GM19455 (cell line): ENCODE results near the gene CYP2E1.
"Not testable (repeated sequence)": the region's sequence is repeated elsewhere in the genome, so short reads cannot be mapped to it uniquely, and the experiment has no call there.

Experiments used
- ATAC-seq: cut with Tn5 transposase; IDR thresholded peaks from one replicate; pipeline ENCODE4 v1.9.1; 2021; ENCODE audit not compliant: unreplicated experiment

Gene CYP2E1

DNA sequence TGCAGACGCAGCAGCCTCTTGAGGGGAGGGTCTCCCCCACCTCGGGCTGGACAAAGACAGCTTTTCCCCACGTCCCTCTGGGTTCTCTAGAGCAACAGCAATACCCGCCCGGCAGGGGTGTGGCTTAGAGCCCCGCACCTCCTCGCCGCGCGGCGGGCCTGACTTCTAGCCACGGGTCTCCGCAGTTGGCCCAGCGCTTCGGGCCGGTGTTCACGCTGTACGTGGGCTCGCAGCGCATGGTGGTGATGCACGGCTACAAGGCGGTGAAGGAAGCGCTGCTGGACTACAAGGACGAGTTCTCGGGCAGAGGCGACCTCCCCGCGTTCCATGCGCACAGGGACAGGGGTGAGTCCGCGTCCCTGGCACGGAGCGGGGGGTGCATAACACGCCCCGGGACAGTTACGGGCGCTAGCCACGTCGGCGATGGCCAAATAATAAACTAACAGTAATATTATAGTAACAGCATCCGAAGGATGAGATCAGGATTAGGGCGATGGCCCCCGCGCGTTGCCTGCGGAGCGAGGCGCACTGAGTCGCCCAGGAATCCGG lies 1.2 kb downstream of the CYP2E1 start:
- no peak for ATAC-seq

DNA sequence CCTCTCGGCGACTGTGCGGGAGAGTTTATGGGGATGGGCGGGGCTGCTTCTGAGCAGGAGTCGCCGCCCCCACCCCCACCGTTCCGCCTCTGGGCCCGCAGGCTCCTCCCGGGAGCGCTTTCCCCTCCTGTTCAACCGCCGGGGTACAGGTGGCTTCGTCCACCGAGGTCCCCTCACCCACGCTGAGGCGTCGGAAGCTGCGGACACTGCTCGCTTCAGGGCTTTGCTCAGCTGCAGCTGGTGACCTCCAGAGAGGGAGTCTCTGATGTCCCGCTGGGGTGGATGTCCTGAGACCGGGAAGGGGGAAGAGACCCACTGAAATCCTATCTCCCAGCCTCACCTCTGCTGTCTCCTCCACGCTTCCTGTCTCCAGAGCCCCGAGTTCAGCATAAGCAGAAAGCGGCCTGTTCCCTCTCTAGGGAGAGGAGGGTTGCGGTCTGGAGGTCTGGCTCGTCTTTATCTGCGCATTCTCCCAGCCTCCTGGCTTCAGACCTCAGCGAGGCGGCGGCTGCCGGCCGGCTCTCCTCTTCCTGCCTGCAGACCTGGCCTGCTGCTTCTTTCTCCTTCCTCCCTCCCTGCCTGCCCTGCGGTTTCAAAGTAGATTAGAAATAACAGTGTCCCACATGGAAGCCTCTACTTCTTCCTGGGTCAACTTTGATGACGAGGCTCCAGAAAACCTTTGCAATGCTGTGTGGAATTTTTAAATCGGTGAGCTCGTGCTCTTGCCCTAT lies 1.8 kb downstream of the CYP2E1 start:
- ATAC-seq: no peak

DNA sequence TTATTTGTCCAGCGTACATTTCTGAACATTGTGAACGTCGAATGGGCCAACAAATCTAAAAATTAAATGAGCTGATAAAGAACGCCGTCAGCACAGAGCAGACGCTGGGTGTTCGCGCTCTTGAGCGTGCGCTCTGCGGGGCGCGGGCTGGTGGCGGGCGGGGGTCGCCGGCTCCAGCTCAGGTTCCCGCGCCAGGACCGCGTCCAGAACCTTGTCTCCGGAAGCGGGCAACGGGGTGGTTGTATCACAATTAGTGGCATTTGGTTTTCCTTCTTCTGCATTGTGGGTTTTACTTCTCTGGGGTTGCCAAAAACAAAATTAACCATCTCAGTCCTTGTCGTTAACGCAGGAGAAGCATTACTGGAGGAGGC lies 2.4 kb downstream of the CYP2E1 start:
- no peak for ATAC-seq

DNA sequence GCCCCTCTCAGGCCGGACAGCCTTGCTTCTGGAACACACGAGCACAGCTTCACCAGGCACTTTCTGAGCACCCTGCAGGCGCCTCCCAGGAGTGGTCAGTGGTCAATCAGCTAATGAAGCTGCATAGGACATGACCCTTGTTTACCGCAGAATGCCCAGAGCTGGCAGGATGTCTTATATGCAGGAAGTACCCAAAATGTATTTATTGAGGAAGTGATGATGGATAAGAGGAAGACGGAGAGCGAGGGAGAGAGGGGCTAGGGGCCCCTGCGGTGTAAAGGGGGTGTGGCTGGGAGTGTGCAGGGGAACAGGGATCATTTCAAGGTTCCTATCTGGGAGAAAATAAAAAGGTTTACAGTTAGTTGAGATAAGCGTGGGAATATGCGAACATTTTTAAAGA lies 3.3 kb downstream of the CYP2E1 start:
- no peak for ATAC-seq

DNA sequence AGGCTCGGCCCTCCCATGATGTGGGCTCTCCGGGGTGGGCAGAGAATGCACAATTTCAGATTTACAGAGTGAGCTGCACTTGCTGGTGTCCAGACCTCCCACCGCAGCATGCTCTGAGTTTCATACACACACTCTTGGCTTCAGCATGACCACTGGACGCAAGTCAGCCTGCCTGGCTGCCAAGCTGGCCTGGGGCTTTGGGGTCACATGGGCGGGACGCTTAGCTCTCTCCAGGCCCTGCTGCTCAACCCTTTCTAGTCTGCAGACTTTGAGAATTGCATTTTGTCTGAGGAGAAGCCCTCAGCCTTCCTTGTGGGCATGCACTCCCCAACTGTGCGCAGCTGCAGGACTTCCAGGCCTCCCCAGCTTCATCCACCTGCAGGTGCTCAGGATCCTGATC lies 5.7 kb downstream of the CYP2E1 start:
- ATAC-seq: no peak

DNA sequence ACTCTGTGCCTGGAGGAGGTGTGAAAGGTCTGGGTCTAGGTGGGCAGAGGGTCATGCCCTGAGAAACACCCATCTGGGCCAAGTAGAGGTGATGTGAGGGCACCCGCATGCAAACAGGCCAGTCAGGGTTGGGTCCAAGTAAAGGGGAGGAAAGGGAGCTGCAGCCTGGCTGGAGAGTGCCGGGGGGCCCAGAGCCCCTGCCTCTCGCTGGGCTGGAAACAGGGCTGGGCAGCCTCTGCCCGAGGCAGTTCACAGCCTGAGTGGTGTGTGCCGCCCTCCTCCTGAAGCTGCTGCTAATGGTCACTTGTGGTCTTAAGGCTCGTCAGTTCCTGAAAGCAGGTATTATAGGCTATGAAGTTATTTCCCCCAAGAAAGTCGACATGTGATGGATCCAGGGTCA lies 7.3 kb downstream of the CYP2E1 start:
- ATAC-seq: no peak

DNA sequence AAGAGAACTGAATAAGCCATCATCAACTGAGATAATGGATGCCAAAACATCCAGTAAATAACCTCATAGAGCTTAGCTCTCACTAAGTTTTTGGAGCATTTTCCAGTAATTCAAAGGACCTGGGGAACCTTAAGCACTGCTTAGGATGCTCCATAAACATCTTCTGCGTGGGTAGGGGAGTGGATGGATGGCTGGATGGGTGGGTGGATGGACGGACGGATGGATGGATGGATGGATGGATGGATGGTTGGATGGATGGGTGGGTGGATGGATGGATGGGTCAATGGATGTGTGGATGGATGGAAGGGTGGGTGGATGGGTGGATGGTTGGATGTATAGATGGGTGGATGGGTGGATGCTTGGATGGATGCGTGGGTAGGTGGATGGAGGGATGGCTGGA lies 9.0 kb downstream of the CYP2E1 start:
- ATAC-seq: no peak

DNA sequence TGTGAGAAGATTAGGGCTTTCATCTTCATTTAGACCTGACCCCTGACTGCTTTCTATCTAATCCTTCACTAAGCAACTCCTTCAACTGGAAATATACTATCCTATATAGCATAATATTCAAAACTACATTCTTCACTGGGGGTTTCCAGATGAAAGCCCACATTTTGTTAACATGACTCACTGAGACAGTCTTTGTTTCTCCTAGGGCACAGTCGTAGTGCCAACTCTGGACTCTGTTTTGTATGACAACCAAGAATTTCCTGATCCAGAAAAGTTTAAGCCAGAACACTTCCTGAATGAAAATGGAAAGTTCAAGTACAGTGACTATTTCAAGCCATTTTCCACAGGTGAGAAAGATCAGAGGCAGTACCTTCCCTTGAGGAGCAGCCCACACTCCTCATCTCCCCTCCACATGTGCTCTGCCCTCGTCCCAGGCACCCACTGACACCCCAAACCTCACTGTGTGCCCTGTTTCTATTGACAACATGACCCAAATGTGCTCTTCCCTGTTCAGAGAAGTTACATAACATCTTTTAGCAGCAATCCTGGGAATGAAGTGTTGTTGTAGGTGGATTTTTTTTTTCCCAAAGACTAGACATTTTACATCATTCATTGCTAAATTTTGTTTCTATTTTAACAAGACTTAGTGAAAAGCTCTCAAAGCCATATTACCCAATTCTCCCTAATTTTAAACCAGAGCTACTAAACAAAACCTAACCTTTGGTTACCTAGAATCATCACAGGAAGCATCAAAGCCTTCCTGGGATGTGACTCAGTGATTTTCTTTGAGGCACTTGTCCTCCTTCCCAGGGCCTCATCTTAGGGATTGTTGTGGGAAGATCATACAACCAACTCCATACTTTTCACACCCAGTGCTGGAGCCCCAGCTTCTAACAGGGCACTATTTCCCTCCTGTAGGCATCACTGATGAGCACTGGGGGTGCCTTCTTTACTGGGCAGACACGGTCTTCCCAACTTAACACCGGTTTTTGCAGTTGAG lies 10.7 kb downstream of the CYP2E1 start:
- no peak for ATAC-seq

DNA sequence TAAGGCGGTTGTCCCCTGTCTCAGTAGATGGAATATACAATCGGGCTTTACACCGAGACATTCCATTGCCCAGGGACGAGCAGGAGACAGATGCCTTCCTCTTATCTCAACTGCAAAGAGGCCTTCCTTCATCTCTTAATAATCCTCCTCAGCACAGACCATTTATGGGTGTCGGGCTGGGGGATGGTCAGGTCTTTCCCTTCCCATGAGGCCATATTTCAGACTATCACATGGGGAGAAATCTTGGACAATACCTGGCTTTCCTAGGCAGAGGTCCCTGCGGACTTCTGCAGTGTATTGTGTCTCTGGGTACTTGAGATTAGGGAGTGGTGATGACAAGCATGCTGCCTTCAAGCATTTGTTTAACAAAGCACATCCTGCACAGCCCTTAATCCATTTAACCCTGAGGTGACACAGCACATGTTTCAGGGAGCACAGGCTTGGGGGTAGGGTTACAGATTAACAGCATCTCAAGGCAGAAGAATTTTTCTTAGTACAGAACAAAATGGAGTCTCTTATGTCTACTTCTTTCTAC lies 14.3 kb downstream of the CYP2E1 start:
- not testable (repeated sequence) for ATAC-seq

DNA sequence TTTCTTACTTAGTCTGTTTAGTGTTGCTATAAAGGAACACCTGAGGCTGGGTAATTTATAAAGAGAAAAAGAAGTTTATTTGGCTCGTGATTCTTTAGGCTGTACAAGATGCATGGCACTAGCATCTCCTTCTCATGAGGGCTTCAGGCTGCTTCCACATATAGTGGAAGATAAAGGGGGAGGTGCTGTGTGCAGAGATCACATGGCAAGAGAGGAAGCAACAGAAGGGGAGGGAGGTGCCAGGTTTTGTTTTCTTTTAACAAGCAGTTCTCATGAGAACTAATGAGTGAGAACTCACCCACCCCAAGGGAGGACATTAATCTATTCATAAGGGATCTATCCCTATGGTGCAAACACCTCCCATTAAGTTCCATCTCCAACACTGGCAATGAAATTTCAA lies 17.3 kb downstream of the CYP2E1 start:
- no peak for ATAC-seq

DNA sequence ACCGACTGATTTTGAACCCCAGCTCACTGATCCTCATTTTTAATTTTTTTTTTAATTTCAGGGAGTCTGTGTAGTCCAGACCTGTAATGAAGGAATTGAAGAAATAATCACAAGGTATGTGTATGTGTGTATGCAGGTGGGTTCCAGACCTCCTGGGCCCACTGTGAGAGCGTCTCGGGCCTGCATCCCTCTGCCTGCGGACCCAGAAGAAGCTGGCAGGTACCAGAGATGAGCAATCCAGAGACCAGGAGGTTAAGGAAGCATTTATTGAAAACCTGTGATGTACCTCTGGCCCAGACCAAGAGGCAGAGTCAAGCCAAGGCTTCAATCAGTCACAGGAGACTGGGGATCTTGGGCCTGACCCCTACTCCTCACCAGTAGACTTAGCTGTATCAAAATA lies 27.4 kb downstream of the CYP2E1 start:
- no peak for ATAC-seq

DNA sequence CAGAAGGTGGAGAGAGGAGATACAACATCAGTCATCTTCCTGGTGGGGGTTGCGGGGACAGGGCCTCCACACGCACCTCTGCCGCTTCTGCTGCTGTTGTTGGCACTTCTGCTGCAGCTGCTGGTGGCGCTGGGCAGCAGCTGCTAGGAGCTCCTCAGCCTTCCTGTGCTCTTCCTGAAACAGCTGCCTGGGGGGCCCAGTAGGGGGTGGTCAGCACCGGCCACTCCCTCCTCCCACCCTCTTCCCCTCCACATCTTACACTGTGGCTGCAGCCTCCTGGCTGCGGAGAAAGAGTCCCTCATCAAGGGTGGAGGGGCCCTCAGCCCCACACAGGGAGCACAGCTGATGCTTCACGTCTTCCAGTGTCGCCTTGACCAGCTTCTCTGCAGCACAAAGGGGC lies 28.4 kb downstream of the CYP2E1 start:
- no peak for ATAC-seq

DNA sequence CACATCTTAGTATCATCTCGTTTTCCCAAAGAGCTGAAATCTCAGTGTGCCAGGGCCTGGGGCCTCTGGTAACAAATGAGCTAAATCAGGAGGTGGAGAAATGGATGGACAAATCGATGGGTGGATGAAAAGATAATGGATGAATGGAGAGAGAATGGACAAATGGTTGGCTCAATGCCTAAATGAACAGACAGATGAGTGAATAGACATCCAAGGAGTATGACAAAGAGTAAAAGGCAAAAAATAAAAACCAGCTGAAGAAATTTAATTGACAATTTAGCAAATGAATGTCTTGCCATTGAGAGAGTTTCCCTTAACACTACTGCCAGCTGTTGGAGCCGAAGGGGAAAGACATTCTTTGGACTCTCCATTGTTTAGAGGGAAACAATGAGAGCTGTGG lies 30.2 kb downstream of the CYP2E1 start:
- no peak for ATAC-seq

DNA sequence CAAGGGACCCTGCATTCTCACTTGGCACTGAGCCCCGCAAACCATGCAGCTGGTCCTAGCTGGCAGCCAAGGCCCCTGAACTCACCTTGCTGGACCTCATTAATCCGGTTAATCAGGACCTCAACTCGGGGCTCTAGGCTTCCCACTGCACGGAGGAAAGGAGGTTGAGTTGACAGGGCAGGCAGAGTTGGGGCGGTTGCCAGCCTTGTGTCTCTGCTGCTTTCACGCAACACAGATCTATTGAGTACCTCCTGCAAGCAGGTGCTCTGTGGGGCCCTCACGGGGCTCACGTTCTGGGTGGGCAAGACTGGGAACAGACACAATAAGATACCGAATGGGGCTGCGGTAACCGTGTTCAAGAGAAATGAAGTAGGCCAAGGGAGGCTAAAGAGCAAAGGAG lies 32.1 kb downstream of the CYP2E1 start:
- no peak for ATAC-seq

DNA sequence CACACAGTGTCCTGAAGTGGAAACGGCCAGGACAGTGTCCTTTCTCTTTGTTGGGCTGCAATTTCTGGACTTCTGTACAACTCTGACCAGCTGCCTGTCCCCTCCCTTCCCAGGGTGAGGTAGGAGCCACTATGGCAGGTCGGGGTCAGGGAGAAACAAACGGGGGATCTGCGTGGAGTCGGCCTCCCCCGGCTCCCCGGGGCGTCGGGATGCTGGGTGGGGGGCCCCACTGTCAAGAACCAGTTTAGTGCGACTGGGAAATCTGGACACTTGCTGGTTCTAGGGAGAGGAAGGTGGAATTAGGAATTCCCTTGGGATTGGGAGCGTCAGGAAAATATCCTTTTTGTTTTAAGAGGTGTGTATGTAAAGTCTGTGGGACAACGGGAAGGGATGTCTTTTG lies 37.7 kb downstream of the CYP2E1 start:
- no peak for ATAC-seq

DNA sequence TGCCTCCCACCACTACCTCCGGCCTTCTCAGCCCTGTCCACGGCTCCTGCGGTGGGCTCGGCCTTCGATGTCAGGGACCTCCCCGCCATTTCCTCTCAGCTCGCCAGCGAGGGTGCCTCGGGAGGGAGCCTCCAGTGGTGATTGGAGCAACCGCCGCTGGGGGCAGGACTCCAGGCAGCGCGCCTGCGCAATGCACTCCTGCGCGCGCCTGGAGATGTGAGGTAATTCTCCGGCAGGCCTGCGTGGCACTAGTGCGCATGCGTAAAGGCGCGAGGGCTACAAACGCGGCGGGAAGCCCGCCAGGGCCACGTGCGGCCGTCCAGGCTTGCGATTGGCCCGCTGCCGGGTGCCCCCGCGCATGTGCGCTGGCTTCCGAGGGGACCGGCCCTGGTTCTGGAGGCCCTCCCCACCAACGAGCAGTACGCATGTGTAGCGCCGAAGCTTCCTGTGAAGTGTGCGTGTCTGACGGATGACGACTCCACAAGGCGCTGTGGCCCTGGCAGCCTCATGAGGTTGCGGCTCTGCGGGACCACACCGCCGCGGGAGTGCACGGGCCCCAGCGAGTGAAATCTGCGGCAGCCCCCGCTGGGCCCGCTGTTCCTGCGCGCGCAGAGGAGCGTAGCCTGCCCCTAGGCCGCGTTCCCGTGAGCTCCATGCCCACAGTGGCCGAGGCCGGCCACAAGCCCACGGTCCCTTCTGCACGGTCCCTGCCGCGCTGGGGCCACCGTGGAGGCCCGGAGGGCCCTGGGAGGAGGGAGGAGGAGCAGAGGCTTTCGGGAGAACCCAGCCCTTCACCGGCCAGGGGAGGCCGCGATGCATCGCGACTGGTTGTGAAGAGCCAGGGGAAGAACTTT lies 38.5 kb downstream of the CYP2E1 start, which contains the start of gene SYCE1:
TSS of gene SYCE1 (minus strand) at position 143 of the 854 bp plus-strand sequence. CDS start at position 89, 54 bp downstream.
- no peak for ATAC-seq

DNA sequence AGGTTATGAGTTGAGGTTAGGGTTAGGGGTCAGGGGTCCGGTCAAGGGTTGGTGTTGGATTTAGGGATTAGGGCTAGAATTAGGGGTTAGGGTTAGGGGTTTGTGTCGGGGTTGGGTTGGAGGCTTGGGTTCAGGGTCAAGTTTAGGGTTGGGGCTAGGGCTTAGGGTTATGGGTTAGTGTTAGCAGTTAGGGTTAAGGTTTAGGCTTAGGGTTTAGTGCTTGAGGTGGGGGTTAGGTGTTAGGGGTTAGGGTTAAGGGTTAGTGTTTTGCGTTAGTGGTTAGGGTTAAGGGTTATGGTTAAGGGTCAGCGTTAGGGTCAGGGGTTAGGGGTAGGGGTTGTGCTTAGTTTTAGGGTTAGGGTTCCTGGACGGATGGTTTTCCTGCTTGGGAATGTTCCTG lies 40.0 kb downstream of the CYP2E1 start:
- ATAC-seq: no peak

DNA sequence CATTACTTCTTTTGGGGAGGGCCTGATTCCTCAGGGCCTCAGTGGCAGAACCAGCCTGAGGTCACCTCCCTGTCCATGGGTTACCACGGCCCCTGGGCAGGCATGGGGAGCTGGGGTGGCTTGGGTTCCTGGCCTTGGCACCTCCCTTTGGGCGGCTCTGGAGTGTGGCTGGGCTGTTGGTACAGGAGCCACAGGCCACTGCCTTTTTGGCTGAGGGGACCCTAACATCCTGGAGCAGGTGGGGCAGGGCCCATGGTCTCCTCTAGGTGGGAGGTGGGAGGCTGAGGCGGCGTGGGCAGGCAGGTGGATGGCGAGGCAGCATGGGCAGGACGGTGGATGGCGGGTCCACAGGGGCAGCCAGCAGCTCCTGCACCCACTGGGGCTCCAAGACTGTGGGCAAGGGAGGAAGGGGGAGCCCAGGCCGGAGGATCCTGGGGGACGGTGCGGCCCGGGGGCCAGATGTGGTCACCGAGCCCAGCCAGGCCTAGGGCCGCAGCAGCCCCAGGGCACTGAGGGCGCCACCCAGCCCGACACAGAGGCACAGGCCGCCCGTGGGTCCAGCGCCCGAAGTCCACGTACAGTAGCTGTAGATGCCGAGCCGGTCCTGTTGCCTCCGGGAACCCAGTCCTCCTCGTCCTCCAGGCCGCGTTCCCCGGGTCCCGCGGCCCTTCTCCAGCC lies 40.6 kb downstream of the CYP2E1 start:
- ATAC-seq: no peak

DNA sequence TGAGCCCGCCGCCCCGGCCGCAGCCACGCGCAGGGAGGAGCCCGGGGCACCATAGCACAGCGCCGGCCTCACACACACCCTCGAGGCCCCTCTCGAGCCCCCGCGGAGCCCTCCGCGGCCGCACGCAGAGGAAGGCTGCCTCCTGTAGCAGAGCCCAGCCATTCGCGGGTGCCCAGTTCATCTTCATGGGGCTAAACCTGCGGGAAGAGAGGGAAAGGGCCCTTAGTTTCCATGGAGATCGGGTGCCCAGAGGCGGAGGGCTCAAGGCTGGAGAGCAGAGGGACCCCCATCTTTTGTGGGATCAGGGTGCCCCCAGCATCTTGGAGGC lies 41.1 kb downstream of the CYP2E1 start:
- no peak for ATAC-seq

DNA sequence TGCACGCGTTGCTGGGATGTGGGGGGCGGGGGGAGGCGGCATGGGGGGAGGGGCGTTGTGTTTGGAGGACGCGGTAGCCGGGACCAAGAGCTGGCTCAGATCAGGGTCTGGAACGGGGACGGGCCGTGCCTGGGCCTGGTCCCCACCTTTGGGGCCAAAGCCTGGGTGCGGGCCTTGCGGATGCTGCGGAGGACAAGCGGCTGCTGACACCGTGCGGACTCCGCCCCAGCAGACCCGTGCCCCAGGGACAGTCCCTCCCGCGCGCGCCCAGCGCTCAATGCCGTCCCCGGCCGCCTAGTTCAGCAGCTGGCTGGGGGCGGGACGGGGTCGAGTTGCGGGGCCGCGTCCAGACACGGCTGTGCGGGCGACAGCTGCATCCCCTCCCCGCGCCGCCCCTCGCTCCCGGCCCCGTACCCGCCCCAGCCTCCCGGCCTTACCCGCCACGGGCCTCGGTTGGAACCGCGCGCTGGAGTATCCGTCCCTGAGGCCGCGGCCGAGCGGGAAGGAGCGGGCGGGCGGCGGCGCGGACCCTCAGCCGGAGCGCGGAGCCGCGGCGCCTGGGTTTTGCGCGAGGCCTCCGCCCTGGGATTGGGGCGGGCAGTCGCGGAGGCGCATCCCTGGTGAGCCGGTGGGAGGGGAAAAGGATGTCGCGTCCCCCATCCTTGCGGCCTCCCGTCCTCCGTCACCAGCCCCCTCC lies 41.8 kb downstream of the CYP2E1 start:
- ATAC-seq: not testable (repeated sequence)
